SK-N-MC (cell line): Measurements from ENCODE around the gene TBP.
"Not testable (repeated sequence)": the region's sequence is repeated elsewhere in the genome, so short reads cannot be mapped to it uniquely, and the experiment has no call there.

ENCODE experiments used
- DNase-seq: peaks from one replicate; pipeline ENCODE4 v3.0.0-alpha.2; 2011; ENCODE audit warnings: low read depth, low spot score
- H3K27ac ChIP-seq: fragments of 200-600 bp; sonication (generic); 2 replicates; pipeline ENCODE4 v1.5.1; 2016; ENCODE audit warnings: mixed run types
- H3K36me3 ChIP-seq: fragments of 200-600 bp; sonication (generic); 2 replicates; pipeline ENCODE4 v1.6.1; 2017; ENCODE audit warnings: antibody characterized with exemption, low read length, mixed read lengths; ENCODE audit not compliant: insufficient read depth
- H3K4me3 ChIP-seq: fragments of 200-600 bp; sonication (generic); 2 replicates; pipeline ENCODE4 v1.5.1; 2016
- H3K9ac ChIP-seq: fragments of 200-600 bp; sonication (generic); 2 replicates; pipeline ENCODE4 v1.8.0; 2017; ENCODE audit warnings: mixed run types, mixed read lengths; ENCODE audit not compliant: insufficient read length
- H3K9me3 ChIP-seq: fragments of 200-600 bp; sonication (generic); 2 replicates; pipeline ENCODE4 v1.6.1; 2017; ENCODE audit warnings: low read depth, mild to moderate bottlenecking, antibody characterized with exemption, low read length, moderate library complexity, mixed read lengths
- EZH2 ChIP-seq: fragments of 200-600 bp; sonication (generic); IDR thresholded peaks from one replicate; pipeline ENCODE4 v1.6.1; 2017; ENCODE audit warnings: antibody characterized with exemption
- FOXP2 ChIP-seq: optimal IDR thresholded peaks from 2 replicates; pipeline ENCODE3; 2011; ENCODE audit warnings: mild to moderate bottlenecking, moderate library complexity; ENCODE audit not compliant: insufficient read depth; ENCODE audit errors: extremely low read length, control extremely low read depth
- POLR2AphosphoS5 ChIP-seq: IDR thresholded peaks from 2 replicates; pipeline ENCODE4 v1.6.1; 2012; ENCODE audit warnings: mild to moderate bottlenecking, low read depth, low read length, borderline replicate concordance

Gene TBP

GRCh38 chr6:170578909-170579308, 24.7 kb downstream of the TBP start:
- H3K9me3 ChIP-seq = no peaks in the 10 kb centered on the region
- H3K4me3 ChIP-seq = no peak overlapping the region
- DNase-seq = no peak
- no peak; the same call in 1 of the 2 replicates for TF ChIP-seq POLR2AphosphoS5
- no peak for TF ChIP-seq EZH2
- TF ChIP-seq FOXP2 = no peak
- H3K27ac ChIP-seq = no peak overlapping the region
- no peak overlapping the region for H3K9ac ChIP-seq
- H3K36me3 ChIP-seq = peaks cover 85% of the 10 kb centered on the region

- no peak for DNase-seq
- peak overlapping the region; percentile 81 for H3K9ac ChIP-seq
- TF ChIP-seq EZH2 (no peak), FOXP2 (no peak), POLR2AphosphoS5 (no peak)
- no peaks in the 10 kb centered on the region for H3K9me3 ChIP-seq
- 0 out of 2 replicates have a peak overlapping the region, but pooled peaks have one; percentile 11 for H3K27ac ChIP-seq
- H3K4me3 ChIP-seq = peak overlapping the region; percentile 97
- peaks cover 46% of the 10 kb centered on the region for H3K36me3 ChIP-seq
Measured at GRCh38 chr6:170583756-170584180, 29.6 kb downstream of the TBP start.

GRCh38 chr6:170584181-170584953, 30.2 kb downstream of the TBP start, which contains the start of gene PDCD2:
TSS of gene PDCD2 (minus strand) at chr6:170584637. CDS start at chr6:170584581, 56 bp downstream.
- Histone ChIP-seq H3K4me3 (peak within 1 kb of the TSS; percentile 97), H3K27ac (peak within 1 kb of the TSS; percentile 58), H3K9me3 (no peaks in the 10 kb centered on the region), H3K36me3 (peaks cover 41% of the 10 kb centered on the region), H3K9ac (peak within 1 kb of the TSS; percentile 89)
- DNase-seq = peak; percentile 34
- TF ChIP-seq EZH2 = no peak
- peak; percentile 86 for TF ChIP-seq POLR2AphosphoS5
- no peak for TF ChIP-seq FOXP2

GRCh38 chr6:170584954-170585498, 30.9 kb downstream of the TBP start:
- no peak for DNase-seq
- peak overlapping the region; percentile 97 for H3K4me3 ChIP-seq
- TF ChIP-seq POLR2AphosphoS5 = no peak
- TF ChIP-seq EZH2 = no peak
- no peak for TF ChIP-seq FOXP2
- peak overlapping the region; percentile 89 for H3K9ac ChIP-seq
- H3K9me3 ChIP-seq = peaks cover 3% of the 10 kb centered on the region; the same call in 1 of the 2 replicates
- H3K27ac ChIP-seq = peak overlapping the region; percentile 19; the same call in 1 of the 2 replicates
- H3K36me3 ChIP-seq = peaks cover 34% of the 10 kb centered on the region

GRCh38 chr6:170590725-170591124, 36.6 kb downstream of the TBP start:
- TF ChIP-seq FOXP2 (no peak), EZH2 (no peak), POLR2AphosphoS5 (no peak)

GRCh38 chr6:170596426-170596825, 42.3 kb downstream of the TBP start:
- no peak for DNase-seq
- Histone ChIP-seq H3K27ac (no peak overlapping the region), H3K36me3 (no peaks in the 10 kb centered on the region), H3K4me3 (no peak overlapping the region), H3K9ac (no peak overlapping the region), H3K9me3 (no peaks in the 10 kb centered on the region)
- no peak for TF ChIP-seq EZH2
- TF ChIP-seq FOXP2 = no peak
- TF ChIP-seq POLR2AphosphoS5 = no peak

More at GRCh38 chr6:170590725-170591124, 36.6 kb downstream of the TBP start:
- no peak overlapping the region for H3K4me3 ChIP-seq
- H3K27ac ChIP-seq = no peak overlapping the region
- no peak overlapping the region for H3K9ac ChIP-seq
- H3K9me3 ChIP-seq = peaks cover 3% of the 10 kb centered on the region; the same call in 1 of the 2 replicates
- no peak for DNase-seq
- no peaks in the 10 kb centered on the region for H3K36me3 ChIP-seq

- no peak overlapping the region for H3K4me3 ChIP-seq
- no peak for DNase-seq
- no peaks in the 10 kb centered on the region for H3K36me3 ChIP-seq
- H3K9ac ChIP-seq = no peak overlapping the region
- H3K9me3 ChIP-seq = no peaks in the 10 kb centered on the region
- no peak for TF ChIP-seq EZH2
- H3K27ac ChIP-seq = no peak overlapping the region
Measured at GRCh38 chr6:170597278-170597677, 43.1 kb downstream of the TBP start.

- TF ChIP-seq POLR2AphosphoS5 = no peak
- TF ChIP-seq FOXP2 = no peak
- TF ChIP-seq EZH2 = no peak
- H3K36me3 ChIP-seq = no peaks in the 10 kb centered on the region
- H3K9ac ChIP-seq = no peak overlapping the region
- DNase-seq = peak; percentile 57
- no peaks in the 10 kb centered on the region for H3K9me3 ChIP-seq
- no peak overlapping the region for H3K4me3 ChIP-seq
- H3K27ac ChIP-seq = no peak overlapping the region
Measured at GRCh38 chr6:170605574-170606259, 51.5 kb downstream of the TBP start.

GRCh38 chr6:170609225-170609624, 55.1 kb downstream of the TBP start:
- H3K27ac ChIP-seq, H3K9me3 ChIP-seq, H3K9ac ChIP-seq, H3K36me3 ChIP-seq, H3K4me3 ChIP-seq, DNase-seq: not testable (repeated sequence)

GRCh38 chr6:170612256-170612804, 58.2 kb downstream of the TBP start:
- not testable (repeated sequence) for H3K4me3 ChIP-seq, H3K9me3 ChIP-seq

GRCh38 chr6:170616020-170616554, 61.9 kb downstream of the TBP start:
- not testable (repeated sequence) for H3K9me3 ChIP-seq, DNase-seq, H3K36me3 ChIP-seq, H3K4me3 ChIP-seq, H3K27ac ChIP-seq, H3K9ac ChIP-seq

More at GRCh38 chr6:170612256-170612804, 58.2 kb downstream of the TBP start:
- not testable (repeated sequence) for DNase-seq, H3K36me3 ChIP-seq, H3K27ac ChIP-seq, H3K9ac ChIP-seq
